Neuronal stem cell (in vitro differentiated cells): Measurements from ENCODE around the gene COTL1.

Experiments
- DNase-seq: peaks from one replicate; pipeline ENCODE4 v3.0.0-alpha.2; 2013; ENCODE audit warnings: low spot score
- H2AFZ ChIP-seq: one replicate; pipeline ENCODE4 v1.6.1; 2013; ENCODE audit warnings: mild to moderate bottlenecking, low read length, inconsistent platforms
- H2AK5ac ChIP-seq: 2 replicates; pipeline ENCODE4 v1.6.1; 2013; ENCODE audit warnings: low read depth, mild to moderate bottlenecking, inconsistent platforms, low read length, moderate library complexity, mixed read lengths
- H2BK120ac ChIP-seq: 2 replicates; pipeline ENCODE4 v1.6.1; 2013; ENCODE audit warnings: low read depth, mild to moderate bottlenecking, inconsistent platforms, low read length, moderate library complexity, mixed read lengths
- H2BK12ac ChIP-seq: one replicate; pipeline ENCODE4 v1.6.1; 2013; ENCODE audit warnings: low read length, inconsistent platforms
- H2BK15ac ChIP-seq: 2 replicates; pipeline ENCODE4 v1.6.1; 2013; ENCODE audit warnings: mild to moderate bottlenecking, low read length, inconsistent platforms, mixed read lengths
- H2BK5ac ChIP-seq: one replicate; pipeline ENCODE4 v1.6.1; 2013; ENCODE audit warnings: inconsistent platforms, mild to moderate bottlenecking, low read length, moderate library complexity
- H3K14ac ChIP-seq: one replicate; pipeline ENCODE4 v1.6.1; 2013; ENCODE audit warnings: low read length, inconsistent platforms
- H3K18ac ChIP-seq: 2 replicates; pipeline ENCODE4 v1.6.1; 2013; ENCODE audit warnings: low read length, inconsistent platforms
- H3K23ac ChIP-seq: 2 replicates; pipeline ENCODE4 v1.6.1; 2013; ENCODE audit warnings: low read depth, mild to moderate bottlenecking, mixed read lengths, low read length, inconsistent platforms; ENCODE audit not compliant: poor library complexity
- H3K27ac ChIP-seq: replicated peaks from 3 replicates; pipeline ENCODE4 v1.5.1; 2013; ENCODE audit warnings: low read length, inconsistent platforms
- H3K27me3 ChIP-seq, 3 experiments: 2 replicates each; pipeline ENCODE4 v1.6.1; 2013; ENCODE audit warnings: low read length in 3 of 3, mild to moderate bottlenecking in 2 of 3, inconsistent platforms in 1 of 3, low read depth in 1 of 3, mixed read lengths in 1 of 3, moderate library complexity in 1 of 3; ENCODE audit not compliant: control insufficient read depth in 3 of 3, insufficient read depth in 3 of 3
- H3K36me3 ChIP-seq, 2 donors: replicated peaks in 1 of 2; 2 replicates each; pipeline ENCODE4 v1.6.1; 2013; ENCODE audit warnings: low read length in 2 of 2; ENCODE audit not compliant: control insufficient read depth in 2 of 2, insufficient read depth in 2 of 2
- H3K4ac ChIP-seq: 2 replicates; pipeline ENCODE4 v1.6.1; 2013; ENCODE audit warnings: inconsistent platforms, mild to moderate bottlenecking, low read length, moderate library complexity
- H3K4me1 ChIP-seq, 2 donors: 1 replicate in 1 of 2; 2 replicates in 1 of 2; pipeline ENCODE4 v1.6.1; 2013; ENCODE audit warnings: low read length in 2 of 2, low read depth in 1 of 2; ENCODE audit not compliant: control insufficient read depth in 2 of 2, insufficient read depth in 1 of 2
- H3K4me2 ChIP-seq: one replicate; pipeline ENCODE4 v1.6.1; 2013; ENCODE audit warnings: mild to moderate bottlenecking, low read length, inconsistent platforms; ENCODE audit not compliant: insufficient read depth, poor library complexity, severe bottlenecking
- H3K4me3 ChIP-seq, 2 donors: 2 replicates each; pipeline ENCODE4 v1.5.1; 2013; ENCODE audit warnings: low read length in 2 of 2, mild to moderate bottlenecking in 2 of 2, inconsistent platforms in 1 of 2, moderate library complexity in 1 of 2
- H3K79me1 ChIP-seq: one replicate; pipeline ENCODE4 v1.6.1; 2013; ENCODE audit warnings: low read depth, mild to moderate bottlenecking, inconsistent platforms, low read length, moderate library complexity
- H3K9ac ChIP-seq: one replicate; pipeline ENCODE4 v1.6.1; 2013; ENCODE audit warnings: mild to moderate bottlenecking, low read depth, low read length, inconsistent platforms; ENCODE audit not compliant: poor library complexity
- H3K9me3 ChIP-seq, 2 donors: replicated peaks in 1 of 2; 2 replicates each; pipeline versions ENCODE3 to v1.6.1; 2013; ENCODE audit warnings: low read length in 2 of 2, mild to moderate bottlenecking in 2 of 2, inconsistent platforms in 1 of 2, low read depth in 1 of 2, mixed read lengths in 1 of 2, moderate library complexity in 1 of 2; ENCODE audit not compliant: control insufficient read depth in 2 of 2, insufficient read depth in 1 of 2
- H4K8ac ChIP-seq: one replicate; pipeline ENCODE4 v1.6.1; 2013; ENCODE audit warnings: low read depth, mild to moderate bottlenecking, inconsistent platforms, low read length, moderate library complexity
- H4K91ac ChIP-seq: one replicate; pipeline ENCODE4 v1.6.1; 2013; ENCODE audit warnings: low read length, low read depth, mild to moderate bottlenecking, inconsistent platforms; ENCODE audit not compliant: poor library complexity
- WGBS, 2 donors: extraction: QIAGEN DNeasy Blood & Tissue Kit; methylation state at CpG; one replicate each; pipeline ENCODE4 v1.1.7; 2013; ENCODE audit warnings: missing lambda C conversion rate in 2 of 2, mixed read lengths in 1 of 2; ENCODE audit not compliant: insufficient read length in 2 of 2, insufficient replicate concordance in 1 of 2; ENCODE audit errors: extremely low coverage in 2 of 2; 5-methylcytosine and 5-hydroxymethylcytosine counted together

The COTL1 gene

DNA sequence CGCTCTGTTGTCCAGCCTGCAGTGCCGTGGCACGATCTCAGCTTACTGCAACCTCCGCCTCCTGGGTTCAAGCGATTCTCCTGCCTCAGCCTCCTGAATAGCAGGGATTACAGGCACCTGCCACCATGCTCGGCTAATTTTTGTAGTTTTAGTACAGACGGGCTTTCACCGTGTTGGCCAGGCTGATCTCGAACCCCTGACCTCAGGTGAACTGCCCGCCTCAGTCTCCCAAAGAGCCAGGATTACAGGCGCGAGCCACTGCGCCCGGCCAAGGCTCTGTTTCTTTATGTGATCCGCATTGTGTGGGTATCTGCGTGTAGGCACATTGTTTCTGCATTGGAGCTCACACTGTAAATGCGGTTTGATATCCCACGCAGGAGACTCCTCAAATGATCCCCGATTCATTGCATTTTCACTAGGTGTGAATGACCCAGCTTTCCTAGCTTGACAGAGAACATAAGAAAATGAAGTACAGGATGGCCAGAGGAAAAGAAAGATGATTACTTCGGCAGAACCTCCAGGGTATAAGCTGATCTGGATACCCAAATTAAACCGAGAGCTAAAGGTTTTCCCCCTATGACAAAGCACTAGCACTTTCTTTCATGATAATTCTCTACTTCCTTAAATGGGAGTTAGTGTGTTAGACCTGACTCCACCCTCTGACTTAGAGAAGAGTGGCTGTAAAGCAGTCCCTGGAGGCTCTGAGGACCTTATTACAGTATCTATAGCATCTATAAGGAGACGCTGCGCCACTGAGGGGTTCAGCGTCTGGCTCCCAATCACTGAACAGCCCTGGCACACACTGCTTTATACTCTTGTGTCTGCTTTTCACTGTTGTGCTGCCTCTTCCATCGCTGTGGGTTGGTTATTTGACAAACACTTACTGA, 17.3 kb downstream of the COTL1 start:
- Histone ChIP-seq H4K8ac (no peak overlapping the region), H3K14ac (no peak overlapping the region), H2BK12ac (no peak overlapping the region), H2AK5ac (no peak overlapping the region), H3K4ac (no peak overlapping the region), H3K27ac (peak overlapping the region; percentile 0), H3K4me2 (no peak overlapping the region), H3K9me3 (peaks cover 0 to 4% of the 10 kb centered on the region in 2 donors), H3K27me3 (no peaks in the 10 kb centered on the region), H3K23ac (no peak overlapping the region), H2BK120ac (no peak overlapping the region), H3K4me3 (no peak overlapping the region), H3K36me3 (peaks cover 9 to 56% of the 10 kb centered on the region in 2 donors), H4K91ac (no peak overlapping the region), H2BK5ac (no peak overlapping the region), H2BK15ac (no peak overlapping the region), H3K18ac (no peak overlapping the region), H3K9ac (peak overlapping the region; percentile 56), H2AFZ (no peak overlapping the region), H3K4me1 (peaks cover 56 to 72% of the 10 kb centered on the region in 2 donors), H3K79me1 (peaks cover 15% of the 10 kb centered on the region)
- no peak for DNase-seq
- WGBS, 2 donors = no CpG with 5 or more reads among the region's 25 CpGs

DNA sequence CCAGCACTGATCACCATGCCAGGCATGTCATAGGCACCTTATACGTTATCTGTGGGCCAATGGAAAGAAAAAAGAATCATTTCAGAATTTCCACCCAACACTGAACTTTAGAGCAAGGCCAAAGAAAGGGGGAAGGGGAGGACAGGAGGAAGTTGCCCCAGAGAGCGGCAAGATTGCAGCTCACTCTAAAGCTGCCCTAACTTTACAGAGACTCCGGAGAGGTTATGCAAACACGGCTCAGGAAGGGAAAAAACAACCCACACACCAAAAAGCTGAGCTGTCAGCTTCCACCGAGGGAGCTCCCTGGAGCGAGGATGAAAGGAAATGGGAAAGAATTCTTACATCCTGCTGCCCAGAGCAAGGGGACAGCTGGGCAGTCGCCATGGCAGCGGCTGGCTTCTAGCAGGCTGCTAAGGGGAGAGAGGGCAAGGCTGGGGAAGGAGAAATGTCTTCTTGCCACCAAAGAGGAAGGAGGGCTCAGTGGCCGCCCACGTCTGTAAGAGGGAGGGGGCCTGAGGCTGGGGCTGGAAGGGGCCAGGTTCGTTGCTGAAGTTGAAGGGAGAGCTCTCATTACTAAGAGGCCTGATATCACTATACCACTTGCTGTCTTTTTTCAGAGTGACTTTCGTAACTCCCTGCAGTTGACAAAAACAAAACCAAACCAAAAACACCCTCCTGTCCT, 18.2 kb downstream of the COTL1 start:
- Histone ChIP-seq H2BK15ac (no peak overlapping the region), H3K27ac (peak overlapping the region; percentile 64), H4K8ac (no peak overlapping the region), H3K18ac (no peak overlapping the region), H3K4me1 (peaks cover 52 to 71% of the 10 kb centered on the region in 2 donors), H3K79me1 (peaks cover 15% of the 10 kb centered on the region), H2BK12ac (no peak overlapping the region), H2BK5ac (no peak overlapping the region), H4K91ac (no peak overlapping the region), H3K9me3 (no peaks in the 10 kb centered on the region), H3K4me3 (no peak overlapping the region), H3K23ac (no peak overlapping the region), H3K4ac (no peak overlapping the region), H3K9ac (no peak overlapping the region), H2AFZ (no peak overlapping the region), H2AK5ac (no peak overlapping the region), H3K36me3 (peaks cover 11 to 62% of the 10 kb centered on the region in 2 donors), H2BK120ac (no peak overlapping the region), H3K27me3 (no peaks in the 10 kb centered on the region), H3K4me2 (peak overlapping the region; percentile 34), H3K14ac (no peak overlapping the region)
- WGBS, 2 donors = no CpG with 5 or more reads among the region's 12 CpGs
- DNase-seq = peak; percentile 77

DNA sequence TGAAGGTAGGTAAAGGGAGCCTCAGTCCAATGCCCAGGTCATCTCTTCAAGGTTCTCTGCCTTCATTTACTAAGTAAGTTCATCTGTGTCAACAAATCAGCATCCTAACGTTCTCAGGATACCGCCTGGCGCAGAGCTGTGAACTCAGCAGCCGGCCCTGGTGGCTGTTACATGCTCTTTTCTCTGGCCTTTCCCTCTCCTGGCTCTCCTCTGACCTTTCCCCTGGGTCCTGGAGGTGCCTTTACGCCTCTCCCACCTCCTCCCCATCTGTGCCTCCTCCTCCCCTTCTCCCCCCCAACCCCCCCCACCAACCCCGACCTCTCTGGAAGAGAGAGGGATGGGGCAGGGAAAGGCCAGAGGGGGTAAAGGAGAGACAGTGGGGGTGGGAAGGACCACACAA, 19.5 kb downstream of the COTL1 start:
- Histone ChIP-seq H2BK5ac (no peak overlapping the region), H3K9me3 (no peaks in the 10 kb centered on the region), H3K79me1 (peaks cover 15% of the 10 kb centered on the region), H3K27me3 (no peaks in the 10 kb centered on the region), H3K36me3 (peaks cover 15 to 69% of the 10 kb centered on the region in 2 donors), H2AFZ (no peak overlapping the region), H3K23ac (no peak overlapping the region), H3K4ac (no peak overlapping the region), H4K8ac (no peak overlapping the region), H3K4me3 (no peak overlapping the region), H3K4me2 (peak overlapping the region; percentile 35), H2BK12ac (no peak overlapping the region), H3K4me1 (peaks cover 49 to 72% of the 10 kb centered on the region in 2 donors), H2BK15ac (no peak overlapping the region), H2BK120ac (no peak overlapping the region), H4K91ac (no peak overlapping the region), H3K14ac (no peak overlapping the region), H2AK5ac (no peak overlapping the region), H3K27ac (peak overlapping the region; percentile 16), H3K9ac (no peak overlapping the region), H3K18ac (no peak overlapping the region)
- no CpG with 5 or more reads among the region's 6 CpGs for WGBS, 2 donors
- no peak for DNase-seq

DNA sequence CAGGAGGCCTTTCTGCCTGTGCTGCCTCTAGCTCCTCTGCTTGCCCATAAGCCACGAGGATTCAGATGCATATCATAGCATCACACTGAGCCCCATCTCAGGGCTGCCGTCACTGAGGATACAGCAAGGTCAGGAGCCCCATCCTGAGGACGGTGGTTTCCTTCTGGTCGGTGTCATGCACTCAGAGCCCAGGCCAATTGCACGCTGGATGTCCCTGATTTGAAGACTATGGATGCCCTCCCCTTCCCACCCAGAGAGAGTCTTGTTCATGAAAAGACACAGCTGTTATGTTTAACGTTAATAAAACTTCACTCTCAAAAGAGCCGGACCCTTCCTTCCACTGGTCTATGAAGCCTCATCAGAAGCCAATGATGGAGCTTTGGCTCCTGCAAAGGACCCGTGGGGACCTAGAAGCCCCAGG, 19.9 kb downstream of the COTL1 start:
- H3K4me1 ChIP-seq = peaks cover 47 to 68% of the 10 kb centered on the region in 2 donors
- peak overlapping the region; percentile 0 for H2BK15ac ChIP-seq
- peak overlapping the region; percentile 27 for H2BK12ac ChIP-seq
- H3K14ac ChIP-seq = no peak overlapping the region
- H3K4ac ChIP-seq = no peak overlapping the region
- no CpG with 5 or more reads among the region's 8 CpGs for WGBS, 2 donors
- H2BK5ac ChIP-seq = no peak overlapping the region
- H2BK120ac ChIP-seq = no peak overlapping the region
- H4K91ac ChIP-seq = no peak overlapping the region
- peak overlapping the region; percentile 16 for H3K27ac ChIP-seq
- H4K8ac ChIP-seq = no peak overlapping the region
- peak overlapping the region; percentile 18 for H3K4me2 ChIP-seq
- no peak overlapping the region for H2AFZ ChIP-seq
- no peak for DNase-seq
- no peaks in the 10 kb centered on the region for H3K27me3 ChIP-seq
- no peaks in the 10 kb centered on the region for H3K9me3 ChIP-seq
- peaks cover 17 to 68% of the 10 kb centered on the region in 2 donors for H3K36me3 ChIP-seq
- H3K23ac ChIP-seq = no peak overlapping the region
- H3K79me1 ChIP-seq = peaks cover 18% of the 10 kb centered on the region
- peak overlapping the region; percentile 13 for H3K18ac ChIP-seq
- H2AK5ac ChIP-seq = no peak overlapping the region
- H3K9ac ChIP-seq = peak overlapping the region; percentile 46
- no peak overlapping the region for H3K4me3 ChIP-seq
